H1 (cell line): ENCODE data around the gene CYBA. TPM values are rescaled to one million over a fixed set of nuclear protein-coding genes. Genes with fewer than 3 reads are reported as not detected.

Experiments
- CTCF ChIA-PET: fragments of 300-600 bp; sonication (Branson Sonifier 250); formaldehyde crosslinking; loops from one replicate; lab custom pipeline; 2021; ENCODE audit not compliant: partially characterized antibody; lab: Charles Lee
- POLR2A ChIA-PET: fragments of 300-600 bp; sonication (Branson Sonifier 250); formaldehyde crosslinking; loops from one replicate; lab custom pipeline; 2021; ENCODE audit warnings: inconsistent platforms; ENCODE audit not compliant: partially characterized antibody; lab: Charles Lee
- DNase-seq, 2 experiments: peaks; one replicate each; pipeline versions ENCODE4 v3.0.0 to v3.0.0-alpha.2; 2010 to 2022; ENCODE audit warnings: low spot score in 2 of 2, low read depth in 1 of 2, mixed read lengths in 1 of 2
- FAIRE-seq: peaks from 2 replicates; lab custom pipeline; 2011; peaks lifted over from hg19 to GRCh38; lab: Jason Lieb, UNC
- H2AFZ ChIP-seq: 2 replicates; pipeline ENCODE4 v1.8.1; 2012; ENCODE audit warnings: low read length, inconsistent platforms
- H2AK5ac ChIP-seq: 2 replicates; pipeline ENCODE4 v1.6.1; 2013; ENCODE audit warnings: low read depth, low read length
- H2BK120ac ChIP-seq: replicated peaks from 2 replicates; pipeline ENCODE3; 2013; ENCODE audit warnings: low read depth, low read length, inconsistent platforms
- H2BK12ac ChIP-seq: 2 replicates; pipeline ENCODE4 v1.6.1; 2013; ENCODE audit warnings: low read depth, low read length
- H2BK15ac ChIP-seq: 2 replicates; pipeline ENCODE4 v1.6.1; 2013; ENCODE audit warnings: low read length
- H2BK20ac ChIP-seq: 2 replicates; pipeline ENCODE4 v1.6.1; 2013; ENCODE audit warnings: low read length
- H2BK5ac ChIP-seq: 2 replicates; pipeline ENCODE4 v1.6.1; 2013; ENCODE audit warnings: low read depth, low read length
- H3K14ac ChIP-seq: 2 replicates; pipeline ENCODE4 v1.6.1; 2013; ENCODE audit warnings: inconsistent platforms; ENCODE audit not compliant: insufficient read length
- H3K18ac ChIP-seq: 2 replicates; pipeline ENCODE4 v1.6.1; 2013; ENCODE audit warnings: low read length; ENCODE audit errors: extremely low read depth
- H3K23ac ChIP-seq: 2 replicates; pipeline ENCODE4 v1.6.1; 2013; ENCODE audit warnings: inconsistent platforms; ENCODE audit not compliant: insufficient read length
- H3K23me2 ChIP-seq: 2 replicates; pipeline ENCODE4 v1.6.1; 2013; ENCODE audit warnings: low read depth, low read length
- H3K27ac ChIP-seq: 2 replicates; pipeline ENCODE4 v1.6.1; 2011; ENCODE audit warnings: low read depth, low read length, inconsistent platforms
- H3K27me3 ChIP-seq, 4 experiments: replicated peaks in 1 of 4; 1 replicate in 1 of 4; 2 replicates in 3 of 4; pipeline versions ENCODE4 v1.6.1 to v1.8.1; 2011 to 2013; ENCODE audit warnings: low read length in 3 of 4, mild to moderate bottlenecking in 3 of 4, inconsistent platforms in 2 of 4, mixed read lengths in 2 of 4, moderate library complexity in 1 of 4; ENCODE audit not compliant: control insufficient read depth in 3 of 4, insufficient read depth in 3 of 4; ENCODE audit errors: extremely low read depth in 1 of 4
- H3K36me3 ChIP-seq, 4 experiments: 2 replicates each; pipeline versions ENCODE4 v1.6.1 to v1.8.1; 2011 to 2013; ENCODE audit warnings: mild to moderate bottlenecking in 4 of 4, low read length in 3 of 4, moderate library complexity in 2 of 4, control low read depth in 1 of 4, inconsistent platforms in 1 of 4; ENCODE audit not compliant: insufficient read depth in 4 of 4, control insufficient read depth in 2 of 4
- H3K4ac ChIP-seq: replicated peaks from 2 replicates; pipeline ENCODE3; 2013; ENCODE audit warnings: low read length, low read depth, mixed read lengths, inconsistent platforms; ENCODE audit not compliant: insufficient read length
- H3K4me1 ChIP-seq, 4 experiments: replicated peaks in 1 of 4; 1 replicate in 1 of 4; 2 replicates in 3 of 4; pipeline versions ENCODE4 v1.6.1 to v1.8.1; 2011 to 2013; ENCODE audit warnings: low read length in 3 of 4, inconsistent platforms in 2 of 4, mixed read lengths in 1 of 4; ENCODE audit not compliant: insufficient read depth in 4 of 4, control insufficient read depth in 3 of 4
- H3K4me2 ChIP-seq, 2 experiments: 2 replicates each; pipeline versions ENCODE4 v1.6.1 to v1.8.1; 2011 to 2013; ENCODE audit warnings: low read depth in 2 of 2, low read length in 2 of 2, control low read depth in 1 of 2, inconsistent platforms in 1 of 2, mild to moderate bottlenecking in 1 of 2; ENCODE audit not compliant: insufficient read depth in 1 of 2
- H3K4me3 ChIP-seq, 4 experiments: fragments of 200-600, 300-600 bp in 1 of 4; sonication (generic), shearing (Covaris generic), sonication (Bioruptor Twin) in 1 of 4; 2 replicates each; pipeline versions ENCODE4 v1.5.1 to v1.8.1; 2011 to 2016; ENCODE audit warnings: low read length in 4 of 4, low read depth in 3 of 4, control low read depth in 2 of 4, inconsistent platforms in 2 of 4, mild to moderate bottlenecking in 2 of 4, mixed read lengths in 1 of 4, moderate library complexity in 1 of 4; ENCODE audit not compliant: insufficient read depth in 2 of 4; ENCODE audit errors: extremely low read depth in 1 of 4
- H3K56ac ChIP-seq: replicated peaks from 2 replicates; pipeline ENCODE3; 2013; ENCODE audit warnings: low read depth, mild to moderate bottlenecking, mixed read lengths, low read length, inconsistent platforms; ENCODE audit not compliant: insufficient read length
- H3K79me1 ChIP-seq: 2 replicates; pipeline ENCODE4 v1.6.1; 2013; ENCODE audit warnings: low read depth, low read length, control low read depth
- H3K79me2 ChIP-seq, 2 experiments: 2 replicates each; pipeline versions ENCODE4 v1.6.1 to v1.8.1; 2012 to 2013; ENCODE audit warnings: low read length in 2 of 2, mild to moderate bottlenecking in 2 of 2, inconsistent platforms in 1 of 2; ENCODE audit not compliant: insufficient read depth in 2 of 2, control insufficient read depth in 1 of 2
- H3K9ac ChIP-seq, 4 experiments: replicated peaks in 1 of 4; 1 replicate in 1 of 4; 2 replicates in 3 of 4; pipeline versions ENCODE4 v1.6.1 to v1.8.1; 2011 to 2013; ENCODE audit warnings: low read depth in 3 of 4, low read length in 3 of 4, control low read depth in 2 of 4, mild to moderate bottlenecking in 2 of 4, moderate library complexity in 2 of 4, inconsistent platforms in 1 of 4; ENCODE audit errors: extremely low read depth in 1 of 4
- H3K9me3 ChIP-seq, 2 experiments: 2 replicates each; pipeline versions ENCODE4 v1.6.1 to v1.8.1; 2012 to 2013; ENCODE audit warnings: mild to moderate bottlenecking in 2 of 2, moderate library complexity in 2 of 2, control low read depth in 1 of 2, inconsistent platforms in 1 of 2, low read depth in 1 of 2, low read length in 1 of 2, mixed read lengths in 1 of 2; ENCODE audit not compliant: insufficient read depth in 2 of 2
- H4K20me1 ChIP-seq, 2 experiments: replicated peaks in 1 of 2; 2 replicates each; pipeline versions ENCODE3 to v1.8.1; 2011 to 2013; ENCODE audit warnings: inconsistent platforms in 2 of 2, low read length in 2 of 2, mild to moderate bottlenecking in 1 of 2; ENCODE audit not compliant: insufficient read depth in 2 of 2, control insufficient read depth in 1 of 2
- H4K5ac ChIP-seq: 2 replicates; pipeline ENCODE4 v1.6.1; 2013; ENCODE audit warnings: low read length, low read depth, mixed read lengths, inconsistent platforms; ENCODE audit not compliant: insufficient read length
- H4K8ac ChIP-seq: 2 replicates; pipeline ENCODE4 v1.8.0; 2013; ENCODE audit warnings: mild to moderate bottlenecking, moderate library complexity, low read length, inconsistent platforms; ENCODE audit not compliant: insufficient read depth; ENCODE audit errors: extremely low read depth
- H4K91ac ChIP-seq: replicated peaks from 2 replicates; pipeline ENCODE3; 2013; ENCODE audit warnings: low read length, mixed read lengths, inconsistent platforms; ENCODE audit not compliant: insufficient read length
- KDM1A ChIP-seq: fragments of 200-600, 300-600 bp; sonication (generic); IDR thresholded peaks from 2 replicates; pipeline ENCODE4 v1.7.1; 2016; ENCODE audit warnings: mild to moderate bottlenecking, low read length, borderline replicate concordance
- RAD21 ChIP-seq, 2 experiments: IDR thresholded peaks in 1 of 2; conservative IDR thresholded peaks in 1 of 2; 2 replicates each; pipeline ENCODE4 v1.6.1; 2011; ENCODE audit warnings: low read depth in 2 of 2, low read length in 2 of 2, improper control_type of control experiment in 1 of 2, inconsistent platforms in 1 of 2, mild to moderate bottlenecking in 1 of 2, moderate library complexity in 1 of 2
- SAP30 ChIP-seq: fragments of 300-600 bp; sonication (generic); IDR thresholded peaks from 2 replicates; pipeline ENCODE4 v1.7.1; 2012; ENCODE audit warnings: low read length, moderate library complexity, mild to moderate bottlenecking, inconsistent platforms; ENCODE audit not compliant: insufficient read depth, insufficient replicate concordance
- SP2 ChIP-seq: IDR thresholded peaks from 2 replicates; pipeline ENCODE4 v1.6.1; 2012; ENCODE audit warnings: mild to moderate bottlenecking, low read length, inconsistent platforms
- TAF7 ChIP-seq: optimal IDR thresholded peaks from 2 replicates; pipeline ENCODE3; 2011; ENCODE audit warnings: low read depth, mild to moderate bottlenecking, inconsistent platforms, low read length, moderate library complexity, borderline replicate concordance
- TCF12 ChIP-seq: IDR thresholded peaks from 2 replicates; pipeline ENCODE4 v1.6.1; 2011; ENCODE audit warnings: low read depth, mild to moderate bottlenecking, low read length
- TEAD4 ChIP-seq: IDR thresholded peaks from 2 replicates; pipeline ENCODE4 v1.6.1; 2012; ENCODE audit warnings: low read depth, low read length, inconsistent platforms, mixed read lengths
- WGBS, 2 experiments: shearing (Covaris generic) in 1 of 2; methylation state at CpG; one replicate each; pipeline versions ENCODE4 v1.1.6 to v1.1.7; 2013 to 2015; ENCODE audit warnings: low lambda C conversion rate in 2 of 2, mixed read lengths in 2 of 2, inconsistent platforms in 1 of 2, low coverage in 1 of 2, missing lambda C conversion rate in 1 of 2; ENCODE audit not compliant: insufficient replicate concordance in 2 of 2, insufficient coverage in 1 of 2, insufficient read length in 1 of 2; ENCODE audit errors: extremely low coverage in 1 of 2, missing lambda C conversion rate in 1 of 2; 5-methylcytosine and 5-hydroxymethylcytosine counted together
- polyA plus RNA-seq, 7 experiments: library from polyadenylated mRNA; depleted of rRNA in 3 of 7; stranded (reverse) in 5 of 7; unstranded in 2 of 7; fragments of >200 nt in 5 of 7; fragments of 200-250 nt in 2 of 7; gene quantifications; 1 replicate in 5 of 7; 2 replicates in 1 of 7; 4 replicates in 1 of 7; pipeline versions ENCODE4 v1.2.1 to v1.2.3, GENCODE V29; 2011 to 2013; ENCODE audit warnings: missing spikeins in 2 of 7, mixed read lengths in 2 of 7
- total RNA-seq: library from RNA; stranded (reverse); fragmentation: NEBNext Ultra II Directional; extraction: Animal tissue kit (Norgen Biotek cat#: 25700); gene quantifications from 2 replicates; pipeline ENCODE4 v1.2.1, GENCODE V29; 2021
- TF ChIP-seq, protein P1 (sequence below): IDR thresholded peaks from 2 replicates; pipeline ENCODE4 v1.6.1; 2012; ENCODE audit warnings: inconsistent platforms

CYBA gene
- total and polyA plus RNA-seq, 2 of the 8 experiments (the other 6 are each of a cell fraction or from before 2014, with no cell fraction given) = 136 to 254 TPM

DNA sequence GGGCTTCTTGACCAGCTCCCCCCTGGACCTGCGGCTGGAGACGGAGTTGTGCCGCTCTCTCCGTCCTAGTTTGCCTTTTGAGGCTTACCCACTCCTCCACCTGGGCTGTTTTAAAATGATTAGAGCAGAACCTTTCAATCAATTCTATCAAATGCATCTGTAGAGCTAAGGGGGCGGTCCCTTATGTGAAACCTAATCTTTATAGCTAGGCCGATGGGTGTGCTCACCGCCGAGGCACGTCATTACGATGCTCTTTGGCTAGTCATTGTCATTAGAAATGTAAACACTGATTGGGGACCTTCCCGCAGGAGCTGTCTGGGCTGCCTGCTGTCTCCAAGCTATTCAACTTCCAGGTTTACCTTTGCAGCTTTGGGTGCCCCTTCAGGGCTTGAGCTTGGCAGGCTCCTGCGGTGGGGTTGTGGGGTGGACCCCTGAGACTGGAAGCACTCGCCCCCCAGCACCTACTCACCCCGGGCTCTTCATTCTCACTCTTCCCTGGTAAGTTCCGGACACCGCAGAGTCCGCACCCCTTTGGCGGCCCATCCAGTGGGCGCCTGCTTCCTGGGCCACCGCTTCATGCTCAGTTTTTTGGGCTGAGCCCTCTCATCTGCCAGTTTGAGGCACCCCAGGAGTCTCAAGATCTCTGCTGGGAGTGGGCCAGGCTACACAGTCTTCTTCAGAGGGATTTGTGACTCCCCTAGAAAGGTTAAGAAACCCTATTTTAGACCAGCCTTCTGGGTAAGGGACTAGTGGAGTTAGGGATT is 33.4 kb downstream of the CYBA start:
- Histone ChIP-seq H2BK20ac (no peak overlapping the region), H2BK120ac (no peak overlapping the region), H3K4me2 (no peak overlapping the region), H3K36me3 (peaks cover 2 to 21% (median 8%) of the 10 kb centered on the region in 4 experiments), H4K91ac (no peak overlapping the region), H3K27me3 (no peaks in the 10 kb centered on the region), H3K4me3 (no peak overlapping the region), H4K5ac (no peak overlapping the region), H2BK15ac (no peak overlapping the region), H3K23ac (no peak overlapping the region), H3K4ac (no peak overlapping the region), H4K20me1 (peaks cover 17 to 24% of the 10 kb centered on the region in 2 experiments), H2AFZ (no peak overlapping the region), H3K9ac (no peak overlapping the region), H4K8ac (no peak overlapping the region; the same call in 1 of the 2 replicates), H2BK5ac (no peak overlapping the region), H2BK12ac (no peak overlapping the region), H3K23me2 (no peaks in the 10 kb centered on the region), H3K79me1 (peaks cover 24% of the 10 kb centered on the region), H2AK5ac (no peak overlapping the region), H3K14ac (no peak overlapping the region), H3K79me2 (peaks cover 0 to 15% of the 10 kb centered on the region in 2 experiments; a peak in 1 of 4 replicates), H3K9me3 (no peaks in the 10 kb centered on the region), H3K4me1 (peaks cover 0 to 6% (median 0%) of the 10 kb centered on the region in 4 experiments; a peak in 1 of 7 replicates), H3K56ac (no peak overlapping the region), H3K18ac (no peak overlapping the region), H3K27ac (0 out of 2 replicates have a peak overlapping the region, but pooled peaks have one; percentile 3)
- FAIRE-seq (no peak), DNase-seq (no peak)
- ChIA-PET POLR2A (interaction anchor here (0.6 to 2.0 kb wide), 4 partner anchors 19 to 60 kb away, joined by 3 to 10 read pairs (median 3); partner anchors contain the start of gene IL17C), CTCF (interaction anchor here (0.6 to 3.3 kb wide), 13 partner anchors 8 to 180 kb away, joined by 3 to 18 read pairs (median 3); partner anchors contain the start of gene IL17C)
- WGBS, 2 experiments = 86% methylated on average over 20 of the region's 20 CpGs; no CpG with 5 or more reads in 1 of the 2 experiments
- TF ChIP-seq KDM1A (no peak), SP2 (no peak), TEAD4 (no peak), SAP30 (no peak), TAF7 (no peak), RAD21 (IDR thresholded peaks at IDR 0.05 in 1 of 2, conservative IDR thresholded peaks at IDR 0.05 in 1 of 2; ENCODE audit: low read depth in 2 of 2, low read length in 2 of 2) (no peak), TCF12 (no peak)
- TF ChIP-seq, protein P1, sequence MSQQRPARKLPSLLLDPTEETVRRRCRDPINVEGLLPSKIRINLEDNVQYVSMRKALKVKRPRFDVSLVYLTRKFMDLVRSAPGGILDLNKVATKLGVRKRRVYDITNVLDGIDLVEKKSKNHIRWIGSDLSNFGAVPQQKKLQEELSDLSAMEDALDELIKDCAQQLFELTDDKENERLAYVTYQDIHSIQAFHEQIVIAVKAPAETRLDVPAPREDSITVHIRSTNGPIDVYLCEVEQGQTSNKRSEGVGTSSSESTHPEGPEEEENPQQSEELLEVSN = no peak
- TF ChIP-seq, all 59 proteins: peak for 0
